Activated T-cell treated with anti-CD3 and anti-CD28 coated beads, Interleukin-2, amount 50 U/mL, for 48 hours (primary cell): ENCODE measurements around the gene WNT8B.

Experiments
- DNase-seq, 2 experiments: peaks; one replicate each; pipeline ENCODE4 v3.0.0-alpha.2; 2020

Gene WNT8B

DNA sequence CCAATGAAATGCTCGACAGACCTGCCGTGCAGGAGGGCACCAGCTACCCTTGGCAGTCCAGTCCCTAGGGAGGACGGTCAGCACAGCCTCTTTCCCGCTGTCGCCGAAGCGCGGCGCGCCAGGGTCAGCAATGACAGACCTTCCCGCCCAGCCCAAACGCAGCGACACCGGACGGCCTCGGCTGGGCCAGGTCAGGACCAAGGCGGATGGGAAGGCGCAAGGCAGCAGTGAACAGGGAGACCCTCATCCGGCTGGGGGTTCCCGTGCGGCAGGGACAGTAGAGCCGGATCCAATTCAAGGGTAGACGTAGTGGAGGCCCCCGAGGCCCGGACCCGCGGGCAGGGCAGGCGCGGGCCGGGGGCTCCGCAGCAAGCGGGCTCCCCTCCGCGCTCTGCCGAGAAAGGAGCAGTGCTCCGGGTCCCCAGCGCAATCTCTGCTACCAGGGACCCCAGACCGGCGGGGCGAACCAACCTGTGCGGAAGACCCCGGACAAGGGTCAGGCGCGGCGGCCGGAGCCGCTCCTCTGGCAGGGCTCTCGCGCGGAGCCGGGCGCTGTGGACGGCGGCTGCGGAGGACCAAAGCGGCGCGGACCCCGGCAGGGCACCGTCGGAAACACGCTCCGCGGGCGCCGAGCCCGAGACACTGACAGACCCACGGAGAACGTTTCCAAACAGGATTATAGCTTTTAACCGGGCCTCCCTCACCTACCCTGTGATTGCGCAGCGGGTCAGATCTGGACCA, 56.7 kb downstream of the WNT8B start, which contains the start of gene SEC31B:
Gene SEC31B, minus strand, starts transcription at position 551 of the 741 bp plus-strand sequence. CDS start 2,909 bp downstream, outside the sequence.
- no peak for DNase-seq

- no peak for DNase-seq
Observed at GRCh38 chr10:100520811-100521210, 58.0 kb downstream of the WNT8B start.

DNA sequence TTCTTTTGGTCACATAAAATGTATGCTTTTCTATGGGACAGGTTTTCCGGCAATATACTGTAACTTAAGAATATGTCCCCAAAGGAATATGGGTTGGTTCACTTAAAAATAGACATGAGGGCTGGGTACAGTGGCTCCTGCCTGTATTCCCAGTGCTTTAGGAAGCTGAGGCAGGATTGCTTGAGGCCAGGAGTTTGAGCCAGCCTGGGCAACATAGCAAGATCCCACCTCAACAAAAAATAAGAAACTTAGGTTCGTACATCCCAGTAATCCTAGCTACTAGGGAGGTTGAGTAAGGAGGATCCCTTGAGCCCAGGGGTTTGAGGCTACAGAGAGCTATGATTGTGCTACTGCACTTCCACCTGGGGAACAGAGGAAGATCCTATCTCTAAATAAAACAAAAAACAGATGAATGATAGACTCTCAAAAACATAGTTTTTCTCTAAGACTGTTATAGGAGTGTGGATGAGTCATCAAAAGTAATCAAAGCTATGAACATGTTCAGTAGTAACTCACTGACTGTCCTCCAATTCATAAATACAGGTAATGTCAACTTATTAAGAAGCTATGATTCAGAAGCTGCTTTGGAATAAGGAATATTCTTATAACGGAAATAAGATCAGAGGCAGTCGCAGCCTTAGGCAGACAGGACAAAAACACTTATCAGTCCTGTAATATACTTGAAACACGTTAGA, 59.4 kb downstream of the WNT8B start:
- DNase-seq = no peak

- DNase-seq = no peak
Observed at GRCh38 chr10:100522945-100523344, 60.1 kb downstream of the WNT8B start.

- no peak for DNase-seq
Observed at GRCh38 chr10:100524206-100524605, 61.4 kb downstream of the WNT8B start.

DNA sequence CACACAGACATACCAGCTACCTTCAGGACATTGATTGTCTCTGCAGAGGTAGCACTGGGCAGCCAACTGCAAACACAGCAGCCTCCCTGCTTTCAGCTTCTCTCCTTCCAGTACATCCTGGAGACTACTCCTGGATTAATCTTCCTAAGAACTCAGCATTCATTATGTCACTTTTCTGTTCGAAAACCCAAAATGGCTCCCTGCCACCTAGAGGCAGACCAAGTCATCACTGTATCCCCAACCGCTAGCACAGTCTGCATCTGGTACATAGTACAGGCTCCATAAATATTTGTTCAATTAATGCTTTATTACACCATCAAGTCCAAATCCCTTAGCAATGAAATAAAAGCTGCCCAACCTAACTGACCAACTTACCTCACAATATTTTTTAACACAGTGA, 61.8 kb downstream of the WNT8B start:
- no peak for DNase-seq

DNA sequence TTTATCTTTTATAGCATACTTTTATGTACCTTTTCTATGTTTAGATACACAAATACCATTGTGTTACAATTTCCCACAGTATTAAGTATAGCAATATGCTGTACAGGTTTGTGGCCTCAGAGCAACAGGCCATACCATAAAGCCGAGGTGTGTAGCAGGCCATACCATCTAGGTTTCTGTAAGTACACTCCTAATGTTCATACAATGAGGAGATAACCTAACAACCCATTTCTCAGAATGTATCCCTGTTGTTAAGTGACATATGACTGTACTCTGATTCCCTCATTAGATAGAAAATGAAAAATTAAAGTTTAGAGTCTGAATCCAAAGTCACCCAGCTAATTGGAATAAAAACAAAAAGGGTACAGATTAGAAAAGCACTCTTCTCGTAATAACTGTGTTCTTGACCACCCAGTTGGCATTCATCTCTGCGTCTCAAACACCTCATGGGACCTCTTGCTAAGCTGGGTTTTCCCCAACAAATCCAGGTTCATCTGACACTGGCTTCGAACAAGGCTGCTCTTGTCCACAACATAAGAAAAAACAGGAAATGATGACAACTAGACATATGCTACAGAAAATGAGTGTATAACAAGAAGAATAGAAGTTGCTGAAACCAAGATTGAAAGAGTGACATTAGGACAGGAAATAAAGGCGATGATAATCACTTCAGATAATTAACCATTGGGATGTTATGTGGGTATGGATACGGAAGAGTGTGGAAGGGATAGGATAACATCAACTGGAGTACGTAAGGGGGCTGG, 65.5 kb downstream of the WNT8B start:
- DNase-seq = no peak

DNA sequence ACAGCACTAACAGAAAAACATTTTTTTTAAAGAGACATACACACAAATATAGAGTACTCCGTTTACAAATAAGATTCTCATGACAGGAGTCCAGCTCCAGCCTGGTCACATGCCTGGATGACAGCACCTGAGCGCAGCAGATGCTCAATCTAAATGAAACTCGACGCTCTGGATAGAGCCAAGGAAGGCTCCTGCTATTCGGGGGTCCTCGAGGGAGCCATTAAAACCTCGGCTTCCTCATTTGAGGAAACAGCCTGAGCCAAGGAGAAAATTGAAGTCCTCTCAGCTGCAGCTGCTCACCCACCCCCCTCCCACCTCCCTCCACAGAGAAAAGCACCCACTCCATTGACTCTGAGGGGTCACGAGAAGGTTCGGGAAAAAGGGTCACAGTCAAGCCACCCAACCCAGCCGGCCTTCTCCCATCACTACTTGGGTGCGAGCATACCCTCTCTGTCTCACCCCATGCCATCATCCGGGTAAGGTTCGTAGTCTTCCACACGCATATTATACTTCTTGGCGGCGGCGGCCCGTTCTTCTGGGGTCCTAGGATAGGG, 66.2 kb downstream of the WNT8B start:
- DNase-seq = peak in 1 of 2 experiments; percentile 40

DNA sequence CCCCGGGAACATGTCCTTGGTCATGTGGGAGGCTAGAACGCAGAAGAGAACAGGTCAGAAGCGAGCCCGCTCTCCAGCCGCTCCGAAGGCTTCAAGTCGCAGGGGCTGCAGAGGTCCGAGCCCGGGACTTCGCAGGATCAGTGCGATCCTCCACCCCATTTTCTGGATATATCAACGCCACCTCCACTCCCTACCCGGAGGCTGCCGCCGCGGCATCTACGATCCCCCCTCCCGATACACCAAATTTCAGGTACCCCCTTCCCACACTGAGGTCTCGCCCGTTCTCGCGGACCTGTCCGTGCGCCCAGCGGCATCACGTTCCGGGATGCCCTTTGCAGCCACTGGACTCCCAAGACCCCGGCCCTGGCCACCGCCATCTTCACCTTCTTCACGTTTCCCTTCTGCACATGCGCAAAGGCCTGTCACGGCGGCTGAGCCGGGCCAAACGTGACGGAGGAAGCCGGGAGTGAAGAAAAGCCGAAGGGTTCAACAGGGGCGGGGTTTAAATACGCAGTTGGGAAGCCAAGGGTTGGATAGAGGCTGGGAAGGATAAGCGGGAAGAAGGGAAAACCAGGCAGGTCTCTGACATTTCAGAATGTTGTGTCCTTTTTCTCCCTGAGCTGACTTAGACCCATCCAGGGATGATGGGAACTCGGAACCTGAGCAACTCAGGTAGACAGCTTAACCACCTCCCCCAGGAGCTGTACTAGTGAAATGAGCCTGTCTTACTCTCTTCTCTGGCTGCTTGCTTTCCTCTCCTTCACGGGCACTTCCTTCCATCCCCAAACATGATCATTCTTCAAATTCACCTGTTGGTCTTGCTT, 66.9 kb downstream of the WNT8B start, which contains the start of gene NDUFB8:
Gene NDUFB8, minus strand, starts transcription at position 397 of the 824 bp plus-strand sequence. Its CDS starts 20 bp downstream, at position 377.
- DNase-seq = peak; percentile 91 to 93

DNA sequence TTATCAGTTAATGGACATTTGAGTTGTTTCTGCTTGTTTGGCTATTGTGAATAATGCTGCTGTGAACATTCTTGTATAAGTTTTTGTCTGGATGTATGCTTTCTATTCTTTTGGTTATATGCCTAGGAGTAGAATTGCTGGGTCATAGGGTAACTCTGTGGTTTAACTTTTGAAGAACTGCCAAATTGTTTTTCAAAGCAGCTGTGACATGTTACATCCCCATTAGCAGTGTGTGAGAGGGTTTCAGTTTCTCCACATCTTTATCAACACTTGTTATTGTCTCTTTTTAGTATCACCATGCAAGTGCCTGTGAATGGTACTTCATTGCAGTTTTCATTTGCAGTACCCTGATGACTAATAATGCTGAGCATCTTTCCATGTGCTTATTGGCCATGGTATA, 69.0 kb downstream of the WNT8B start:
- DNase-seq = no peak
